Mucosa of stomach (tissue), 1 donor: ENCODE results near the gene GRK5.

ENCODE experiments used
- H3K27me3 ChIP-seq: one replicate; pipeline ENCODE4 v1.7.0; 2013; ENCODE audit warnings: mild to moderate bottlenecking, low read length; ENCODE audit not compliant: control insufficient read depth, insufficient read depth
- H3K36me3 ChIP-seq: one replicate; pipeline ENCODE4 v1.7.0; 2013; ENCODE audit warnings: low read length; ENCODE audit not compliant: control insufficient read depth, insufficient read depth
- H3K4me1 ChIP-seq: one replicate; pipeline ENCODE4 v1.7.0; 2013; ENCODE audit warnings: mild to moderate bottlenecking, low read length; ENCODE audit not compliant: control insufficient read depth, insufficient read depth
- H3K4me3 ChIP-seq: one replicate; pipeline ENCODE4 v1.7.0; 2013; ENCODE audit warnings: low read length
- H3K9ac ChIP-seq: one replicate; pipeline ENCODE4 v1.7.0; 2013; ENCODE audit warnings: mild to moderate bottlenecking, low read length, moderate library complexity
- H3K9me3 ChIP-seq: one replicate; pipeline ENCODE4 v1.7.0; 2013; ENCODE audit warnings: mild to moderate bottlenecking, low read length, moderate library complexity; ENCODE audit not compliant: control insufficient read depth
- donor health status: Pancreatic carcinoma.

GRK5 gene

GRCh38 chr10:119337796-119338432 is 130.5 kb downstream of the GRK5 start:
- H3K4me3 ChIP-seq: no peak overlapping the region
- H3K9ac ChIP-seq: no peak overlapping the region
- H3K36me3 ChIP-seq: no peaks in the 10 kb centered on the region
- no peaks in the 10 kb centered on the region for H3K27me3 ChIP-seq
- H3K9me3 ChIP-seq: no peaks in the 10 kb centered on the region
- peaks cover 20% of the 10 kb centered on the region for H3K4me1 ChIP-seq

- H3K9me3 ChIP-seq: no peaks in the 10 kb centered on the region
- peaks cover 20% of the 10 kb centered on the region for H3K4me1 ChIP-seq
- H3K4me3 ChIP-seq: no peak overlapping the region
- H3K36me3 ChIP-seq: no peaks in the 10 kb centered on the region
- H3K9ac ChIP-seq: no peak overlapping the region
- H3K27me3 ChIP-seq: no peaks in the 10 kb centered on the region
These were observed 131.7 kb downstream of the GRK5 start for GRCh38 chr10:119339109-119339508.

GRCh38 chr10:119340893-119341458 is 133.6 kb downstream of the GRK5 start:
- peaks cover 21% of the 10 kb centered on the region for H3K4me1 ChIP-seq
- no peaks in the 10 kb centered on the region for H3K9me3 ChIP-seq
- no peak overlapping the region for H3K4me3 ChIP-seq
- no peak overlapping the region for H3K9ac ChIP-seq
- no peaks in the 10 kb centered on the region for H3K27me3 ChIP-seq
- no peaks in the 10 kb centered on the region for H3K36me3 ChIP-seq

- Histone ChIP-seq H3K4me1 (peaks cover 28% of the 10 kb centered on the region), H3K9ac (no peak overlapping the region), H3K9me3 (no peaks in the 10 kb centered on the region), H3K27me3 (no peaks in the 10 kb centered on the region), H3K36me3 (no peaks in the 10 kb centered on the region), H3K4me3 (no peak overlapping the region)
These were observed 134.3 kb downstream of the GRK5 start for GRCh38 chr10:119341459-119342301.

- H3K4me1 ChIP-seq: peaks cover 34% of the 10 kb centered on the region
- H3K27me3 ChIP-seq: no peaks in the 10 kb centered on the region
- no peak overlapping the region for H3K4me3 ChIP-seq
- no peak overlapping the region for H3K9ac ChIP-seq
- no peaks in the 10 kb centered on the region for H3K9me3 ChIP-seq
- H3K36me3 ChIP-seq: no peaks in the 10 kb centered on the region
These were observed 135.0 kb downstream of the GRK5 start for GRCh38 chr10:119342335-119342734.

- no peak overlapping the region for H3K9ac ChIP-seq
- no peaks in the 10 kb centered on the region for H3K9me3 ChIP-seq
- H3K36me3 ChIP-seq: no peaks in the 10 kb centered on the region
- H3K27me3 ChIP-seq: no peaks in the 10 kb centered on the region
- peaks cover 35% of the 10 kb centered on the region for H3K4me1 ChIP-seq
- H3K4me3 ChIP-seq: no peak overlapping the region
These were observed 135.7 kb downstream of the GRK5 start for GRCh38 chr10:119343011-119343601.

GRCh38 chr10:119344381-119344780 is 137.0 kb downstream of the GRK5 start:
- Histone ChIP-seq H3K9me3 (no peaks in the 10 kb centered on the region), H3K36me3 (no peaks in the 10 kb centered on the region), H3K4me1 (peaks cover 40% of the 10 kb centered on the region), H3K9ac (no peak overlapping the region), H3K27me3 (no peaks in the 10 kb centered on the region), H3K4me3 (no peak overlapping the region)

GRCh38 chr10:119346095-119346832 is 138.9 kb downstream of the GRK5 start:
- H3K9ac ChIP-seq: no peak overlapping the region
- H3K4me3 ChIP-seq: no peak overlapping the region
- peaks cover 47% of the 10 kb centered on the region for H3K4me1 ChIP-seq
- no peaks in the 10 kb centered on the region for H3K9me3 ChIP-seq
- no peaks in the 10 kb centered on the region for H3K36me3 ChIP-seq
- no peaks in the 10 kb centered on the region for H3K27me3 ChIP-seq

GRCh38 chr10:119347181-119347974 is 140.0 kb downstream of the GRK5 start:
- Histone ChIP-seq H3K36me3 (no peaks in the 10 kb centered on the region), H3K9ac (no peak overlapping the region), H3K4me1 (peaks cover 37% of the 10 kb centered on the region), H3K9me3 (no peaks in the 10 kb centered on the region), H3K4me3 (no peak overlapping the region), H3K27me3 (no peaks in the 10 kb centered on the region)

- H3K4me1 ChIP-seq: peaks cover 36% of the 10 kb centered on the region
- H3K36me3 ChIP-seq: no peaks in the 10 kb centered on the region
These were observed 140.7 kb downstream of the GRK5 start for GRCh38 chr10:119348106-119348505.

More at GRCh38 chr10:119348106-119348505, 140.7 kb downstream of the GRK5 start:
- no peaks in the 10 kb centered on the region for H3K27me3 ChIP-seq
- no peak overlapping the region for H3K9ac ChIP-seq
- no peak overlapping the region for H3K4me3 ChIP-seq
- no peaks in the 10 kb centered on the region for H3K9me3 ChIP-seq
